LNCaP clone FGC (cell line): Measurements from ENCODE around the gene MYBBP1A.

ENCODE experiments used
- DNase-seq: peaks from one replicate; pipeline ENCODE4 v3.0.0-alpha.2; 2011; ENCODE audit warnings: low read depth
- H3K4me3 ChIP-seq: 2 replicates; pipeline ENCODE4 v1.5.1; 2011; ENCODE audit warnings: mild to moderate bottlenecking, low read depth, low read length, control low read depth
- CTCF ChIP-seq: IDR thresholded peaks from 2 replicates; pipeline ENCODE4 v1.5.1; 2012; ENCODE audit warnings: mild to moderate bottlenecking; ENCODE audit not compliant: control insufficient read depth, insufficient read depth; ENCODE audit errors: extremely low read depth

MYBBP1A gene

GRCh38 chr17:4588391-4588790 is 33.2 kb upstream of the MYBBP1A start:
- TF ChIP-seq CTCF = no peak
- no peak for DNase-seq
- H3K4me3 ChIP-seq = no peak overlapping the region

GRCh38 chr17:4587803-4588202 is 32.6 kb upstream of the MYBBP1A start:
- no peak for DNase-seq
- no peak overlapping the region for H3K4me3 ChIP-seq
- no peak for TF ChIP-seq CTCF

- no peak overlapping the region for H3K4me3 ChIP-seq
- no peak for DNase-seq
- no peak for TF ChIP-seq CTCF
These were observed 32.0 kb upstream of the MYBBP1A start for GRCh38 chr17:4587195-4587594.

GRCh38 chr17:4586043-4586442 is 30.9 kb upstream of the MYBBP1A start:
- no peak overlapping the region for H3K4me3 ChIP-seq
- no peak for DNase-seq
- no peak for TF ChIP-seq CTCF

- no peak for TF ChIP-seq CTCF
- no peak for DNase-seq
- H3K4me3 ChIP-seq = no peak overlapping the region
These were observed 30.4 kb upstream of the MYBBP1A start for GRCh38 chr17:4585638-4585994.

- DNase-seq = no peak
- no peak for TF ChIP-seq CTCF
- H3K4me3 ChIP-seq = no peak overlapping the region
These were observed 29.9 kb upstream of the MYBBP1A start for GRCh38 chr17:4584917-4585637.
